Cardiac septum (tissue), 1 donor: ENCODE results near the gene FEV. TPM values are rescaled to one million over a fixed set of nuclear protein-coding genes. Genes with fewer than 3 reads are reported as not detected.

Experiments
- DNase-seq: peaks from one replicate; pipeline ENCODE4 v3.0.0-alpha.2; 2020; ENCODE audit warnings: low spot score
- intact Hi-C: fragments of 100-400 bp; cut with DNase I; formaldehyde crosslinking; loops from one replicate; pipeline ENCODE4 v1.14.0; 2022
- long read RNA-seq: library from polyadenylated mRNA; unstranded; transcript quantifications from one replicate; pipeline ENCODE4 v2.0.0, GENCODE V29; 2021
- total RNA-seq: library from RNA; stranded (reverse); fragmentation: NEBNext Ultra II Directional; extraction: Animal tissue kit (Norgen Biotek cat#: 25700); gene quantifications from one replicate; pipeline ENCODE4 v1.2.1, GENCODE V29; 2021
- donor health status: DM: no; HTN: no; CAD: no.

Gene FEV
- total RNA-seq = not detected
- long read RNA-seq = 0 reads

GRCh38 chr2:218985021-218985324 is at the start of gene FEV:
Gene FEV (minus strand): TSS chr2:218985184. CDS start chr2:218985075, 109 bp downstream.
- intact Hi-C loops = no loop called here
- no peak for DNase-seq

- intact Hi-C loops = no loop called here
- no peak for DNase-seq
These were observed 47.2 kb upstream of the FEV start for GRCh38 chr2:219032051-219032745.

- no peak for DNase-seq
- intact Hi-C loops = no loop called here
These were observed 46.2 kb upstream of the FEV start for GRCh38 chr2:219031005-219031738.

GRCh38 chr2:219030177-219030940 is 45.4 kb upstream of the FEV start:
- DNase-seq = no peak
- intact Hi-C loops = no loop called here

GRCh38 chr2:219029829-219030165 is 44.8 kb upstream of the FEV start:
- DNase-seq = peak; percentile 90
- intact Hi-C loops = loop anchor here (1.0 kb wide), 1 partner anchor 126 kb away; no protein-coding TSS in a partner anchor

- intact Hi-C loops = loop anchor here (1.0 kb wide), 1 partner anchor 126 kb away; no protein-coding TSS in a partner anchor
- no peak for DNase-seq
These were observed 44.2 kb upstream of the FEV start for GRCh38 chr2:219028996-219029828.

- DNase-seq = no peak
- intact Hi-C loops = no loop called here
These were observed 43.2 kb upstream of the FEV start for GRCh38 chr2:219028141-219028540.

- intact Hi-C loops = no loop called here
- DNase-seq = no peak
These were observed 42.6 kb upstream of the FEV start for GRCh38 chr2:219027511-219028055.

- intact Hi-C loops = no loop called here
- no peak for DNase-seq
These were observed 42.0 kb upstream of the FEV start for GRCh38 chr2:219026946-219027345.

- no peak for DNase-seq
- intact Hi-C loops = no loop called here
These were observed 40.9 kb upstream of the FEV start for GRCh38 chr2:219025637-219026585.

GRCh38 chr2:219024059-219024458 is 39.1 kb upstream of the FEV start:
- intact Hi-C loops = no loop called here
- no peak for DNase-seq

- intact Hi-C loops = no loop called here
- DNase-seq = no peak
These were observed 38.1 kb upstream of the FEV start for GRCh38 chr2:219023045-219023605.

GRCh38 chr2:219022616-219023015 is 37.6 kb upstream of the FEV start:
- DNase-seq = no peak
- intact Hi-C loops = no loop called here

- intact Hi-C loops = no loop called here
These were observed 37.1 kb upstream of the FEV start for GRCh38 chr2:219022041-219022440.

GRCh38 chr2:219021591-219021990 is 36.6 kb upstream of the FEV start:
- intact Hi-C loops = no loop called here
- no peak for DNase-seq

More at GRCh38 chr2:219022041-219022440, 37.1 kb upstream of the FEV start:
- DNase-seq = no peak

GRCh38 chr2:219020604-219021365 is 35.8 kb upstream of the FEV start:
- no peak for DNase-seq
- intact Hi-C loops = no loop called here

GRCh38 chr2:219019436-219019835 is 34.5 kb upstream of the FEV start:
- DNase-seq = no peak
- intact Hi-C loops = no loop called here
